Left lung (tissue), 10 donors: ENCODE measurements around the gene MCEMP1. TPM values are rescaled to one million over a fixed set of nuclear protein-coding genes. Genes with fewer than 3 reads are reported as not detected.

Experiments used
- ATAC-seq: fragments of 200-7000 bp; cut with Tn5 transposase; one replicate; pipeline ENCODE4 v1.9.1; 2020; ENCODE audit warnings: moderate library complexity
- DNase-seq, 4 donors: peaks; one replicate each; pipeline ENCODE4 v3.0.0-alpha.2; 2013 to 2020
- H3K27ac ChIP-seq, 2 donors: fragments of 200-600 bp; sonication (generic) in 1 of 2; one replicate each; pipeline versions ENCODE4 v1.5.0 to v1.8.0; 2020 to 2021
- H3K27me3 ChIP-seq, 2 donors: fragments of 200-600 bp; sonication (generic) in 1 of 2; one replicate each; pipeline versions ENCODE4 v1.5.0 to v1.8.0; 2020 to 2021
- H3K36me3 ChIP-seq, 2 donors: fragments of 200-600 bp; sonication (generic) in 1 of 2; one replicate each; pipeline versions ENCODE4 v1.5.0 to v1.8.0; 2020 to 2021
- H3K4me1 ChIP-seq, 2 donors: fragments of 200-600 bp; one replicate each; pipeline ENCODE4 v1.8.0; 2021
- H3K4me3 ChIP-seq, 2 donors: fragments of 200-600 bp; sonication (generic) in 1 of 2; one replicate each; pipeline versions ENCODE4 v1.5.0 to v1.8.0; 2020 to 2021; ENCODE audit warnings: mild to moderate bottlenecking in 1 of 2
- H3K9me3 ChIP-seq, 2 donors: fragments of 200-600 bp; sonication (generic) in 1 of 2; one replicate each; pipeline versions ENCODE4 v1.5.0 to v1.8.0; 2020 to 2021
- intact Hi-C, 2 donors: fragments of 100-400 bp; cut with DNase I; formaldehyde crosslinking; loops; one replicate each; pipeline versions ENCODE4 v1.11.2 to v1.14.2; 2022
- polyA plus RNA-seq, 6 donors: library from polyadenylated mRNA; unstranded; fragments of 120-200 nt; gene quantifications; one replicate each; pipeline ENCODE4 v1.2.1, GENCODE V29; 2013; ENCODE audit not compliant: insufficient read length in 6 of 6
- total RNA-seq, 2 donors: library from RNA; stranded (reverse); fragmentation: NEBNext Ultra II Directional; extraction: Animal tissue kit (Norgen Biotek cat#: 25700); gene quantifications; one replicate each; pipeline ENCODE4 v1.2.1, GENCODE V29; 2021
- TF ChIP-seq, protein P1 (sequence below), 2 donors: fragments of 200-600 bp; sonication (generic) in 1 of 2; IDR thresholded peaks; one replicate each; pipeline versions ENCODE4 v1.5.0 to v1.8.0; 2021; ENCODE audit warnings: antibody characterized with exemption in 2 of 2
- donor health status: DM: no; HTN: yes; CAD: no.
- donor health status: DM: no; HTN: no; CAD: no.

MCEMP1 gene
- total and polyA plus RNA-seq, 8 donors: 0.32 to 112 (median 0.62) TPM

DNA sequence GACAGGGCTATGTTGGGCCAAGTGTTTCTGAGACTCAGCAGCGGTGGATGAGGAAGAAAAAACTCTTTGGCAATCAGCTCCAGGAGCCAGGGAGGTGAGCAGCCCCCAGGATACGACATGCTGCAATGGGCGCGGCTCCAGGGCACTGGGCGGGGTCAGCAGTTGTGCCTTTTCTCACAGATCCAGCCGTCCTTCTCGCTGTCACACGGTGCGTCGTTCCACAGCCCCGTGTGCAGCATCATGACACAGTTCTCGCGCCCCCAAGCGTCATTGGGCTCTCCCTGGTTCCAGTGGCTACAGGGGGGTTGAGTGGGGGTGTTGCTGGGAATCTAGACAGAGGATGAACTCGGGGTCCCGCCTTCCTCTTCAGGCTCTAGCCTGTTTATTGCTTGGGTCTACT, 52.3 kb downstream of the MCEMP1 start:
- Histone ChIP-seq H3K27me3 (peaks cover 28 to 53% of the 10 kb centered on the region in 2 donors), H3K36me3 (no peaks in the 10 kb centered on the region), H3K4me3 (no peak overlapping the region), H3K27ac (no peak overlapping the region), H3K4me1 (peaks cover 0 to 32% of the 10 kb centered on the region in 2 donors), H3K9me3 (no peaks in the 10 kb centered on the region)
- DNase-seq: no peak
- intact Hi-C loops: no loop called here
- TF ChIP-seq, protein P1, sequence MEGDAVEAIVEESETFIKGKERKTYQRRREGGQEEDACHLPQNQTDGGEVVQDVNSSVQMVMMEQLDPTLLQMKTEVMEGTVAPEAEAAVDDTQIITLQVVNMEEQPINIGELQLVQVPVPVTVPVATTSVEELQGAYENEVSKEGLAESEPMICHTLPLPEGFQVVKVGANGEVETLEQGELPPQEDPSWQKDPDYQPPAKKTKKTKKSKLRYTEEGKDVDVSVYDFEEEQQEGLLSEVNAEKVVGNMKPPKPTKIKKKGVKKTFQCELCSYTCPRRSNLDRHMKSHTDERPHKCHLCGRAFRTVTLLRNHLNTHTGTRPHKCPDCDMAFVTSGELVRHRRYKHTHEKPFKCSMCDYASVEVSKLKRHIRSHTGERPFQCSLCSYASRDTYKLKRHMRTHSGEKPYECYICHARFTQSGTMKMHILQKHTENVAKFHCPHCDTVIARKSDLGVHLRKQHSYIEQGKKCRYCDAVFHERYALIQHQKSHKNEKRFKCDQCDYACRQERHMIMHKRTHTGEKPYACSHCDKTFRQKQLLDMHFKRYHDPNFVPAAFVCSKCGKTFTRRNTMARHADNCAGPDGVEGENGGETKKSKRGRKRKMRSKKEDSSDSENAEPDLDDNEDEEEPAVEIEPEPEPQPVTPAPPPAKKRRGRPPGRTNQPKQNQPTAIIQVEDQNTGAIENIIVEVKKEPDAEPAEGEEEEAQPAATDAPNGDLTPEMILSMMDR (IDR thresholded peaks at IDR 0.05): no peak
- ATAC-seq: peak; percentile 7

Other genes starting within 250 kb of the MCEMP1 start
- gene PEX11G, start 188.1 kb upstream of the MCEMP1 start, total RNA-seq: 1 to 10 TPM; 3.6 to 4.6 TPM
- gene PEX11G, start 188.1 kb upstream of the MCEMP1 start, polyA plus RNA-seq: 1 to 10 TPM; 2.9 to 5.4 (median 4.0) TPM
- 10 to 100 TPM; 46.1 to 47.6 TPM for gene ZNF358, start 161.0 kb upstream of the MCEMP1 start, total RNA-seq
- 10 to 100 TPM; 36.9 to 56.1 (median 44.4) TPM for gene ZNF358, start 161.0 kb upstream of the MCEMP1 start, polyA plus RNA-seq
- 10 to 100 TPM; 47.7 to 76.6 TPM for gene MCOLN1, start 154.5 kb upstream of the MCEMP1 start, total RNA-seq
- 10 to 100 TPM; 13.0 to 17.2 (median 14.3) TPM for gene MCOLN1, start 154.5 kb upstream of the MCEMP1 start, polyA plus RNA-seq
- 100 to 1,000 TPM; 134 to 255 TPM for gene PNPLA6, start 141.4 kb upstream of the MCEMP1 start, total RNA-seq
- 10 to 100 TPM; 28.7 to 48.8 (median 36.3) TPM for gene PNPLA6, start 141.4 kb upstream of the MCEMP1 start, polyA plus RNA-seq
- 10 to 100 TPM; 20.5 to 22.3 TPM for gene CAMSAP3, start 81.2 kb upstream of the MCEMP1 start, total RNA-seq
- gene CAMSAP3, start 81.2 kb upstream of the MCEMP1 start, polyA plus RNA-seq: 10 to 100 TPM; 10.5 to 17.1 (median 14.1) TPM
- gene XAB2, start 47.5 kb upstream of the MCEMP1 start, total RNA-seq: 10 to 100 TPM; 32.8 to 33.7 TPM
- 10 to 100 TPM; 30.5 to 38.8 (median 32.0) TPM for gene XAB2, start 47.5 kb upstream of the MCEMP1 start, polyA plus RNA-seq
- 10 to 100 TPM; 92.6 to 98.6 TPM for gene PET100, start 47.3 kb upstream of the MCEMP1 start, total RNA-seq
- gene PET100, start 47.3 kb upstream of the MCEMP1 start, polyA plus RNA-seq: 100 to 1,000 TPM in 3 of 6 donors, 10 to 100 TPM in 3; 82.8 to 111 (median 99.0) TPM
- 1 to 10 TPM; 1.6 to 1.8 TPM for gene PCP2, start 43.4 kb upstream of the MCEMP1 start, total RNA-seq
- gene PCP2, start 43.4 kb upstream of the MCEMP1 start, polyA plus RNA-seq: 1 to 10 TPM in 5 of 6 donors, under 1 TPM in 1; 0.57 to 1.6 (median 1.4) TPM
- gene STXBP2, start 40.0 kb upstream of the MCEMP1 start, total RNA-seq: 100 to 1,000 TPM; 153 to 277 TPM
- gene STXBP2, start 40.0 kb upstream of the MCEMP1 start, polyA plus RNA-seq: 10 to 100 TPM; 32.5 to 46.1 (median 38.9) TPM
- gene RETN, start 8.0 kb upstream of the MCEMP1 start, total RNA-seq: 10 to 100 TPM in 1 of 2 donors, 1 to 10 TPM in 1; 3.6 to 22.4 TPM
- 1 to 10 TPM; 1.2 to 3.9 (median 1.9) TPM for gene RETN, start 8.0 kb upstream of the MCEMP1 start, polyA plus RNA-seq
- 100 to 1,000 TPM; 105 to 106 TPM for gene TRAPPC5, start 3.7 kb downstream of the MCEMP1 start, total RNA-seq
- 10 to 100 TPM; 25.7 to 51.5 (median 40.3) TPM for gene TRAPPC5, start 3.7 kb downstream of the MCEMP1 start, polyA plus RNA-seq
- gene FCER2, start 25.0 kb downstream of the MCEMP1 start, total RNA-seq: under 1 TPM; 0.58 to 0.73 TPM
- gene FCER2, start 25.0 kb downstream of the MCEMP1 start, polyA plus RNA-seq: under 1 TPM; 0.27 to 0.61 (median 0.47) TPM
- 1 to 10 TPM; 2.1 to 2.2 TPM for gene CLEC4G, start 55.0 kb downstream of the MCEMP1 start, total RNA-seq
- gene CLEC4G, start 55.0 kb downstream of the MCEMP1 start, polyA plus RNA-seq: under 1 TPM in 4 of 6 donors, not detected in 2; 0.20 to 0.38 (median 0.25) TPM
- 10 to 100 TPM in 1 of 2 donors, 1 to 10 TPM in 1; 9.2 to 10.6 TPM for gene CD209, start 70.4 kb downstream of the MCEMP1 start, total RNA-seq
- 1 to 10 TPM; 2.9 to 4.3 (median 3.1) TPM for gene CD209, start 70.4 kb downstream of the MCEMP1 start, polyA plus RNA-seq
- gene CLEC4M, start 86.2 kb downstream of the MCEMP1 start, total RNA-seq: 1 to 10 TPM in 1 of 2 donors, not detected in 1; 2.7 TPM
- 1 to 10 TPM in 4 of 6 donors, under 1 TPM in 2; 0.78 to 2.2 (median 1.3) TPM for gene CLEC4M, start 86.2 kb downstream of the MCEMP1 start, polyA plus RNA-seq
- 10 to 100 TPM; 14.2 to 16.9 TPM for gene EVI5L, start 153.1 kb downstream of the MCEMP1 start, total RNA-seq
- gene EVI5L, start 153.1 kb downstream of the MCEMP1 start, polyA plus RNA-seq: 10 to 100 TPM; 11.3 to 18.1 (median 14.7) TPM
- gene PRR36, start 197.3 kb downstream of the MCEMP1 start, total RNA-seq: 1 to 10 TPM; 1.2 to 4.2 TPM
- 10 to 100 TPM in 3 of 6 donors, 1 to 10 TPM in 3; 8.4 to 13.4 (median 10.1) TPM for gene PRR36, start 197.3 kb downstream of the MCEMP1 start, polyA plus RNA-seq
- 10 to 100 TPM in 1 of 2 donors, 1 to 10 TPM in 1; 5.9 to 10.5 TPM for gene LRRC8E, start 211.4 kb downstream of the MCEMP1 start, total RNA-seq
- gene LRRC8E, start 211.4 kb downstream of the MCEMP1 start, polyA plus RNA-seq: 1 to 10 TPM; 3.7 to 5.7 (median 4.5) TPM
- gene MAP2K7, start 226.8 kb downstream of the MCEMP1 start, total RNA-seq: 10 to 100 TPM; 30.5 to 31.1 TPM
- 10 to 100 TPM; 25.7 to 33.1 (median 30.5) TPM for gene MAP2K7, start 226.8 kb downstream of the MCEMP1 start, polyA plus RNA-seq
- gene TGFBR3L, start 237.7 kb downstream of the MCEMP1 start, total RNA-seq: under 1 TPM; 0.29 to 0.55 TPM
- under 1 TPM in 4 of 6 donors, not detected in 2; 0.11 to 0.26 (median 0.19) TPM for gene TGFBR3L, start 237.7 kb downstream of the MCEMP1 start, polyA plus RNA-seq
- gene SNAPC2, start 243.2 kb downstream of the MCEMP1 start, total RNA-seq: 10 to 100 TPM; 15.2 to 20.5 TPM
- 10 to 100 TPM; 11.1 to 18.5 (median 14.9) TPM for gene SNAPC2, start 243.2 kb downstream of the MCEMP1 start, polyA plus RNA-seq
- 1 to 10 TPM; 6.5 to 8.5 TPM for gene CTXN1, start 249.0 kb downstream of the MCEMP1 start, total RNA-seq
- 10 to 100 TPM in 3 of 6 donors, 1 to 10 TPM in 3; 4.2 to 13.3 (median 9.9) TPM for gene CTXN1, start 249.0 kb downstream of the MCEMP1 start, polyA plus RNA-seq